Muscle of arm (tissue), 12 donors: ENCODE data around the gene TOR4A. TPM values are rescaled to one million over a fixed set of nuclear protein-coding genes. Genes with fewer than 3 reads are reported as not detected.

Source experiments
- polyA plus RNA-seq, 12 donors: library from polyadenylated mRNA; unstranded; fragments of 120-200 nt; gene quantifications; one replicate each; pipeline ENCODE4 v1.2.1, GENCODE V29; 2013; ENCODE audit not compliant: insufficient read length in 12 of 12

The TOR4A gene
- polyA plus RNA-seq, 12 donors, result 3.5 to 14.8 (median 4.4) TPM; not detected in 1

Other genes with a start within 250 kb of the TOR4A start
- 10 to 100 TPM in 11 of 12 donors, not detected in 1; 10.1 to 28.9 (median 13.0) TPM for gene ABCA2, start 249.5 kb upstream of the TOR4A start, polyA plus RNA-seq
- under 1 TPM in 3 of 12 donors, not detected in 9; 0.05 to 0.45 (median 0.08) TPM for gene FUT7, start 245.6 kb upstream of the TOR4A start, polyA plus RNA-seq
- 10 to 100 TPM in 11 of 12 donors, not detected in 1; 26.6 to 48.0 (median 30.3) TPM for gene NPDC1, start 231.5 kb upstream of the TOR4A start, polyA plus RNA-seq
- 10 to 100 TPM in 7 of 12 donors, 1 to 10 TPM in 4, not detected in 1; 8.6 to 21.8 (median 12.8) TPM for gene ENTPD2, start 223.7 kb upstream of the TOR4A start, polyA plus RNA-seq
- 1 to 10 TPM in 11 of 12 donors, not detected in 1; 2.0 to 8.0 (median 3.3) TPM for gene SAPCD2, start 207.2 kb upstream of the TOR4A start, polyA plus RNA-seq
- gene UAP1L1, start 200.2 kb upstream of the TOR4A start, polyA plus RNA-seq, result 1 to 10 TPM in 10 of 12 donors, not detected in 2; 1.4 to 3.8 (median 1.8) TPM
- gene MAN1B1, start 190.7 kb upstream of the TOR4A start, polyA plus RNA-seq, result 10 to 100 TPM in 11 of 12 donors, not detected in 1; 34.2 to 65.1 (median 37.7) TPM
- 10 to 100 TPM in 11 of 12 donors, not detected in 1; 16.7 to 86.0 (median 23.7) TPM for gene DPP7, start 163.0 kb upstream of the TOR4A start, polyA plus RNA-seq
- under 1 TPM in 4 of 12 donors, not detected in 8; 0.09 to 0.84 (median 0.14) TPM for gene GRIN1, start 138.6 kb upstream of the TOR4A start, polyA plus RNA-seq
- gene LRRC26, start 107.7 kb upstream of the TOR4A start, polyA plus RNA-seq, result not detected
- gene TMEM210, start 105.7 kb upstream of the TOR4A start, polyA plus RNA-seq, result not detected
- 10 to 100 TPM in 11 of 12 donors, not detected in 1; 21.1 to 36.5 (median 30.4) TPM for gene ANAPC2, start 89.2 kb upstream of the TOR4A start, polyA plus RNA-seq
- gene SSNA1, start 89.0 kb upstream of the TOR4A start, polyA plus RNA-seq, result 10 to 100 TPM in 11 of 12 donors, not detected in 1; 36.2 to 86.3 (median 45.8) TPM
- gene TPRN, start 77.0 kb upstream of the TOR4A start, polyA plus RNA-seq, result 10 to 100 TPM in 2 of 12 donors, 1 to 10 TPM in 9, not detected in 1; 4.2 to 10.4 (median 7.9) TPM
- 10 to 100 TPM in 11 of 12 donors, not detected in 1; 20.7 to 39.2 (median 31.1) TPM for gene TMEM203, start 72.1 kb upstream of the TOR4A start, polyA plus RNA-seq
- gene NDOR1, start 72.0 kb upstream of the TOR4A start, polyA plus RNA-seq, result 10 to 100 TPM in 2 of 12 donors, 1 to 10 TPM in 9, not detected in 1; 4.9 to 13.3 (median 6.9) TPM
- gene RNF208, start 55.5 kb upstream of the TOR4A start, polyA plus RNA-seq, result 1 to 10 TPM in 10 of 12 donors, not detected in 2; 1.7 to 7.1 (median 2.3) TPM
- gene CYSRT1, start 52.6 kb upstream of the TOR4A start, polyA plus RNA-seq, result 1 to 10 TPM in 9 of 12 donors, under 1 TPM in 1, not detected in 2; 0.91 to 3.2 (median 2.1) TPM
- 1 to 10 TPM in 7 of 12 donors, under 1 TPM in 3, not detected in 2; 0.66 to 2.9 (median 1.3) TPM for gene RNF224, start 50.2 kb upstream of the TOR4A start, polyA plus RNA-seq
- 1 to 10 TPM in 6 of 12 donors, under 1 TPM in 4, not detected in 2; 0.43 to 1.6 (median 1.0) TPM for gene SLC34A3, start 46.8 kb upstream of the TOR4A start, polyA plus RNA-seq
- gene TUBB4B, start 36.4 kb upstream of the TOR4A start, polyA plus RNA-seq, result 100 to 1,000 TPM in 11 of 12 donors, not detected in 1; 121 to 306 (median 157) TPM
- gene STPG3, start 26.4 kb upstream of the TOR4A start, polyA plus RNA-seq, result under 1 TPM in 6 of 12 donors, not detected in 6; 0.24 to 0.54 (median 0.30) TPM
- gene NELFB, start 22.4 kb upstream of the TOR4A start, polyA plus RNA-seq, result 10 to 100 TPM in 11 of 12 donors, not detected in 1; 31.1 to 52.0 (median 39.2) TPM
- 10 to 100 TPM in 2 of 12 donors, 1 to 10 TPM in 9, not detected in 1; 2.6 to 28.7 (median 4.3) TPM for gene NRARP, start 24.5 kb downstream of the TOR4A start, polyA plus RNA-seq
- 10 to 100 TPM in 8 of 12 donors, 1 to 10 TPM in 3, not detected in 1; 6.7 to 21.6 (median 11.6) TPM for gene EXD3, start 145.4 kb downstream of the TOR4A start, polyA plus RNA-seq
- 1 to 10 TPM in 10 of 12 donors, not detected in 2; 1.4 to 3.1 (median 2.4) TPM for gene NOXA1, start 145.7 kb downstream of the TOR4A start, polyA plus RNA-seq
- 1 to 10 TPM in 1 of 12 donors, under 1 TPM in 10, not detected in 1; 0.11 to 6.2 (median 0.34) TPM for gene ENTPD8, start 163.6 kb downstream of the TOR4A start, polyA plus RNA-seq
- gene NSMF, start 181.6 kb downstream of the TOR4A start, polyA plus RNA-seq, result 10 to 100 TPM in 11 of 12 donors, not detected in 1; 13.4 to 40.8 (median 17.9) TPM